Loucy (cell line): Measurements from ENCODE around the gene KLRC4.
"Not testable (repeated sequence)": the region's sequence is repeated elsewhere in the genome, so short reads cannot be mapped to it uniquely, and the experiment has no call there.

Experiments
- H2AFZ ChIP-seq: fragments of 200-600 bp; sonication (generic); 2 replicates; pipeline ENCODE4 v1.6.0; 2016; ENCODE audit warnings: antibody characterized with exemption, mild to moderate bottlenecking, low read length, moderate library complexity
- H3F3A ChIP-seq: fragments of 200-600 bp; 2 replicates; pipeline ENCODE4 v1.6.0; 2016; ENCODE audit warnings: antibody characterized with exemption, low read depth, mild to moderate bottlenecking
- H3K27me3 ChIP-seq: fragments of 200-600 bp; sonication (generic); 2 replicates; pipeline ENCODE4 v1.6.1; 2014; ENCODE audit warnings: low read length, mild to moderate bottlenecking; ENCODE audit not compliant: insufficient read depth, poor library complexity, severe bottlenecking
- H3K36me3 ChIP-seq: fragments of 200-600 bp; sonication (generic); 2 replicates; pipeline ENCODE4 v1.6.1; 2016; ENCODE audit warnings: low read length; ENCODE audit not compliant: insufficient read depth
- H3K4me1 ChIP-seq: fragments of 200-600 bp; sonication (generic); 2 replicates; pipeline ENCODE4 v1.5.1; 2014; ENCODE audit warnings: low read length, mild to moderate bottlenecking; ENCODE audit not compliant: insufficient read depth, poor library complexity, severe bottlenecking
- H3K4me2 ChIP-seq: fragments of 200-600 bp; sonication (generic); 2 replicates; pipeline ENCODE4 v1.6.0; 2014; ENCODE audit warnings: antibody characterized with exemption, low read length, low read depth, mild to moderate bottlenecking; ENCODE audit not compliant: poor library complexity, severe bottlenecking
- H3K4me3 ChIP-seq: fragments of 200-600 bp; sonication (generic); 2 replicates; pipeline ENCODE4 v1.5.1; 2014; ENCODE audit warnings: low read length, mild to moderate bottlenecking, mixed read lengths; ENCODE audit not compliant: poor library complexity, severe bottlenecking
- H3K79me2 ChIP-seq: fragments of 200-600 bp; sonication (generic); 2 replicates; pipeline ENCODE4 v1.6.1; 2014; ENCODE audit warnings: low read length; ENCODE audit not compliant: insufficient read depth
- H3K9ac ChIP-seq: fragments of 200-600 bp; sonication (generic); 2 replicates; pipeline ENCODE4 v1.6.0; 2014; ENCODE audit warnings: mild to moderate bottlenecking, low read depth, low read length, moderate library complexity; ENCODE audit not compliant: poor library complexity, severe bottlenecking
- H3K9me2 ChIP-seq: fragments of 200-600 bp; sonication (generic); replicated peaks from 2 replicates; pipeline ENCODE4 v1.6.1; 2016; ENCODE audit warnings: low read depth, low read length, mixed read lengths
- H3K9me3 ChIP-seq: fragments of 200-600 bp; sonication (generic); 2 replicates; pipeline ENCODE4 v1.6.1; 2014; ENCODE audit warnings: mild to moderate bottlenecking, antibody characterized with exemption, low read length, low read depth; ENCODE audit not compliant: insufficient read depth
- H4K20me1 ChIP-seq: fragments of 200-600 bp; sonication (generic); 2 replicates; pipeline ENCODE4 v1.6.0; 2014; ENCODE audit warnings: antibody characterized with exemption, low read length, mild to moderate bottlenecking; ENCODE audit not compliant: insufficient read depth, poor library complexity, severe bottlenecking
- CTCF ChIP-seq: fragments of 200-600 bp; sonication (generic); conservative IDR thresholded peaks from 2 replicates; pipeline ENCODE4 v1.5.1; 2014; ENCODE audit warnings: mild to moderate bottlenecking, antibody characterized with exemption, low read length
- EZH2phosphoT487 ChIP-seq: fragments of 200-600 bp; IDR thresholded peaks from 2 replicates; pipeline ENCODE4 v1.6.1; 2018; ENCODE audit warnings: antibody characterized with exemption, mild to moderate bottlenecking, moderate library complexity, borderline replicate concordance

KLRC4 gene

GRCh38 chr12:10374624-10375018 lies 34.9 kb downstream of the KLRC4 start:
- Histone ChIP-seq H3K4me3 (no peak overlapping the region), H3K27me3 (no peaks in the 10 kb centered on the region), H3K9ac (no peak overlapping the region), H3K4me1 (peaks cover 22% of the 10 kb centered on the region), H3K79me2 (no peaks in the 10 kb centered on the region), H3K9me2 (no peaks in the 10 kb centered on the region), H3K36me3 (no peaks in the 10 kb centered on the region; the same call in 1 of the 2 replicates), H3F3A (no peaks in the 10 kb centered on the region), H3K9me3 (no peaks in the 10 kb centered on the region), H4K20me1 (no peaks in the 10 kb centered on the region), H2AFZ (no peak overlapping the region), H3K4me2 (no peak overlapping the region)
- no peak for TF ChIP-seq EZH2phosphoT487
- no peak for TF ChIP-seq CTCF

- Histone ChIP-seq H3K9ac (peak overlapping the region; percentile 51), H2AFZ (peak overlapping the region; percentile 65), H3K36me3 (no peaks in the 10 kb centered on the region; the same call in 1 of the 2 replicates), H3K4me1 (peaks cover 26% of the 10 kb centered on the region), H3K79me2 (no peaks in the 10 kb centered on the region), H3K9me3 (no peaks in the 10 kb centered on the region), H3K4me2 (peak overlapping the region; percentile 45), H3K27me3 (no peaks in the 10 kb centered on the region), H4K20me1 (no peaks in the 10 kb centered on the region), H3K9me2 (no peaks in the 10 kb centered on the region), H3K4me3 (peak overlapping the region; percentile 27), H3F3A (no peaks in the 10 kb centered on the region)
- TF ChIP-seq EZH2phosphoT487 (no peak), CTCF (no peak)
These were observed 37.0 kb downstream of the KLRC4 start for GRCh38 chr12:10372559-10372958.

DNA sequence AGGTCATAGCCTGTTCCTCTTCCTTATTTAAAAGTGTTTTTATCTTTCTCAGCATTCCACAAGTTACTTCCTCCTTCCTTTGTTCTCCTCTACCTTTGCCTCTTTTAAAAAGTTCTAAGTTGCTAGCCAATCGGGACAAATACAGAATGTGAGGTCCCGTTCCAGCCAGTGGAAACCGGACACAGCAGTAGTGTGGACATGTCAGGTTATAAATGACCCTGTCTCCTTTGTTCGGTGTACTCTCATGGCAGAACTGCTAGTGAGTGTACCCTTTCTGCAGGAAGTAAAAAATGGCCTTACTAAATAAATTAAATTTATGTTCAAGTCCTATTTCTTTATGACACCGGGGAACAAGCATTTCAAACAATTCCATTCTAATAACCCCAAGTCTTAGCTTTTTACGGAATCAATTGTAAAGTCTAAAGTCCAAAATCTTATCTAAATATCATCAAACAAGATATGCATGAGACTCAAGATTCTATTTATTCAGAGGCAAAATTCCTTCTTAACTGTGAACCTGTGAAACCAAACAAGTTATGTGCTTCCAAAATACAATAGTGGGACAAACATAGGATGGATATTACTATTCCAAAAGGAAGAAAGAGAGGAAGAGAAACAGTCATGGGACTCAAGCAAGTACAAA lies 37.5 kb downstream of the KLRC4 start:
- H3K9me2 ChIP-seq, H3K36me3 ChIP-seq, H3K79me2 ChIP-seq, H4K20me1 ChIP-seq, H2AFZ ChIP-seq, H3K4me3 ChIP-seq, H3K27me3 ChIP-seq, H3K9me3 ChIP-seq, H3F3A ChIP-seq: not testable (repeated sequence)
- peak overlapping the region; percentile 45 for H3K4me2 ChIP-seq
- peak overlapping the region; percentile 51 for H3K9ac ChIP-seq
- H3K4me1 ChIP-seq, result peaks cover 26% of the 10 kb centered on the region
